COLO829 (cell line): ENCODE data around the gene LRRC8C.

Experiments
- DNase-seq: peaks from one replicate; pipeline ENCODE4 v3.0.0; 2012; ENCODE audit warnings: low spot score

Gene LRRC8C

DNA sequence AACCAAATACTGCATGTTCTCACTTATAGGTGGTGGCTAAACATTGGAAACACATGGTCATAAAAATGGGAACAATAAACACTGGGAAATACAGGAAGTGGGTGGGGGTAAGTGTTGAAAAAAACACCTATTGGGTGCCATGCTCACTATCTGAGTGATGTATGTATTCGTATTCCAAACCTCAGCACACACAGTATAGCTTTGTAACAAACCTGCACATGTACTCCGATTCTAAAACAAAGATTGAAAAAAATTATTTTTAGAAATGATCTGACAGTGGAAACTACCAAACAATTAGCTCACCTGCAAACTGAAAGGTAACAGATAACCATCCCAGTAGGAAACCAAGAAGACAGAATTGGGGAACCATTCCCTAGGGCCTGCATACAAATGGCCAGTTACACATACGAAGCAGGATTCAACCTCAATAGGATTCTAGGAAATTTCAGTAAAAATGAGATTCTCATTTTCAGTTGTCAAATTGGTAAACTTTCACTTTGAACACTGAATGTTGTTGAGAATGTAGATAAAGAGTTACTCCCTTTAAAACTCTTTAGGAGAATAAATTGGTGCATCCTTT, 99.8 kb downstream of the LRRC8C start:
- DNase-seq, result no peak

DNA sequence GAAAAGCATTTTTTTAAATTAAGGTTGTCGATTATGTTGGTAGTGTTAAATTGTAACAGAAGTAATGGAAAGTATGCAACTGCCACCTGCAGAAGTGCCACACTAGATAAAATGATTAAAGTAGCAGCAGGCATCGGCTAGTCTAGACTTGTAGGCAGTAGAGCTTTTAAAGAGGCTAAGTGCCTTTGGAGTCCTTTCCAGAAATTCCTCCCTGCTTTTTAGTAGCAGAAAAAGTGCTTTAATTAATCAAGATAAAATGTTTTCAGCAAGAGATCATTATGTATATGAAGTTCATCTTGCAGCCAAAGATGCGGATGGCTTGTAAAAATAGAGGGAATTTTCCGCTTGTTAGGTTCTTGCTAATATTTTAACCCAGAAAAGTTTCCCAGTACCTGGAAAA, 100.8 kb downstream of the LRRC8C start:
- DNase-seq, result no peak

DNA sequence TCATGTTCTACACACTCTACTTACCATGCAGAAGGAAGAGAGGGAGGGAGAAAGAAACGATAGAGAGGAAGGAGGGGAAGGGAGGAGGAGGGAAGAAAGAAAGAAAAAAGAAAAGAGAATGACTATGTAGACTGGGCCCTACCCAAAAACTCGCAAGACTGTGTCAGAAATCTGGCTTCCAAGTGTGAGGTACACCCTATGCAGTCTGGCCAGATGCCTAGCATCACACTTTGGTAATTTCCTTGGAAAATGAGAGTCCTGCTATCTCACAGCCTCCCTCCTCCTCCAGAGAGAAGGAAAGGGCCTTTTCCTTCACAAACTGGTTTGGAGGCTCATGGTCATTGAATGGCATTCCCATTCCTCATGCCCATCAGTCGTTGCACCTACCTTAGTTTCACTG, 101.5 kb downstream of the LRRC8C start:
- no peak for DNase-seq

DNA sequence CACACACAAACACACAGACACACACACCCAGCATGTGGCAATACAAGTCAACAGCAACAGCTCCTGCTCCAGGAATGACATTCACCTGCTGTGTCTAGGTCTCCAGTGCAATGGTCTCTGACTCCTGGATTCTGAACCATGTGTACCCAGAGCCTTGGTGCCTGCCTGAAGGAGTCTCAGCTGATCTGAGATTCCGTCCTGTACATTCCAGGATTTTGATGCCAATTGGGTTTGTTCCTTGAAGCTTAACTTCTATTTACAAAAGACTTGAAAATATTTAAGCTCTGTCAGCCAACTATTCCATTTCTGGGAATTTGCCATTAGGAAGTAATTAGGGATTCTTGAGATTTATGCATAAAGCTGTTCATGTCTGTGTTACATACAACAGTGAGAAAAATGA, 102.6 kb downstream of the LRRC8C start:
- DNase-seq, result no peak

- DNase-seq, result no peak
Observed at GRCh38 chr1:89736937-89737733, 104.2 kb downstream of the LRRC8C start.

DNA sequence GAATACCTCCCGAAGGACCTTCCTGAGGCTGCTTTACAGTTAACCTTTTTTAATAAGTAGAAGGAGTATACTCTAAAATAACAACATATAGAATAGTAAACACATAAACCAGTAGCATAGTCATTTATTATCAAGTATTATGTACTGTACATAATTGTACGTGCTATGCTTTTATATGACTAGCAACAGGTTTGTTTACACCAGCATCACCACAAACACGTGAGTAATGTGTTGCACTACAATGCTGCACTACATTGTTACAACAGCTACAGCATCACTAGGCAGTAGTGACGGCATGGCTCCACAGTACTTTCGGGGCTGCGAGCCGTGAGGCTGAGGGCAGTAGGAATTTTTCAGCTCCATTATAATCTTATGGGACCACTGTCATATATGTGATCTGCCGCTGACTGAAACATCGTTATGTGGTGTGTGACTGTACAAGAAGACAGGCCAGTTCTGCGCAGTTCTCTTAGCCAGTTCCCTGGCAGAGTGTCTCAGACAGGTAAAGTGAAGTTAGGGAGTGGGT, 105.1 kb downstream of the LRRC8C start:
- DNase-seq, result no peak

DNA sequence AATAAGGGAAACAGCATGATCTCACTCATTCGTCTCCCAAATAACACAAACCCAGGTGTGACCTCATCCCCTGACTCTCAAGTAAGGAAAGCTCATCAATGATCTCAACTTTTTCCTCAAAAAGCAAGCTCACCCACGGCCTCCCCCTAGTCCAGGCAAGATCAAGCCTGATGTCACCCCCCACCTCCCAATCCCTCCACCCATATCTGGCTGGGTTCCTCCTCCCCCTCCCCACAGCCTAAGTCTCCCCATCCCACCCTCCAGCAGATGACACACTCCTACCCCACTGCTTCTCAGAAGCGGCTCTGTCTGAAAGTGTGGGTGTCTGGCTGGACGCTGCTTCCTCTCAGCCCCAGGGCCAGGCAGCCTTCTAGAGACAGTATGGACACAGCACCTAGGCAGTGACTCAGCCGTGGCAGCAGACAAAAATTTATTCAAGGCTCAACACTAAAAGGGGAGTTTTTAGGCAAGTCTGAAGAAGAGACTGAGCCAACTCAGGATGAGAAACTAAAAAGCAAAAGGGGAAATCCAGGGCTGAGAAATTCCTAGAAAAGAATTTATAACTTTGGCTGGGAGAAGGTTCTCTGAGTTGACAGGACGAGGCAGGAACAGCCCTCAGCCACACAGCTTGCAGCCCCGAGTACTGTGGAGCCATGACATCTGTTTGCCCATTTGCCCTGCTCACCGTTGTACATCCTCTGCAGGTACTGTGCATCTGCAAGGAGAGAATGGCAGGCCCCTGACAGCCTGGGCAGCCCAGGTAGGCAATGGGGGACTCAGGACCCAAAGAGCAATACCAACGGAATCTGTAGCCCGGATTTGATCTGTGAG, 106.3 kb downstream of the LRRC8C start:
- peak; percentile 8 for DNase-seq

DNA sequence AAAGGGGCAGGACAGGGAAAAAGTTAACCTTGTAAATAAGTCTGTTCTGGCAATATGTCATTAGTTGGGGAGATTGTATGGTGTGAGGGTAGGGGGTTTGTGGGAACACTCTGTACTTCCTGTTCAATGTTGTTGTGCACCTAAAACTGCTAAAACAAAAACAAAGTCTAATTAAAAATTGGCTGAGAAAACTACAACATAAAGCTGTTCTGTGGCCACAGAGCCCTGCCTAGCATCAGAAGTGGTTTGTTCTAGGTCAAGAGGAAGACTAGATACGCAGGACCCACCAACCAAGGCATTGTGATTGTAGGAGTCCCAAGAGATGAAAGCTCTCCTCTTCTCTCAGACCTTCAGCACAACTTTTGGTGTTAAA, 106.9 kb downstream of the LRRC8C start:
- no peak for DNase-seq

DNA sequence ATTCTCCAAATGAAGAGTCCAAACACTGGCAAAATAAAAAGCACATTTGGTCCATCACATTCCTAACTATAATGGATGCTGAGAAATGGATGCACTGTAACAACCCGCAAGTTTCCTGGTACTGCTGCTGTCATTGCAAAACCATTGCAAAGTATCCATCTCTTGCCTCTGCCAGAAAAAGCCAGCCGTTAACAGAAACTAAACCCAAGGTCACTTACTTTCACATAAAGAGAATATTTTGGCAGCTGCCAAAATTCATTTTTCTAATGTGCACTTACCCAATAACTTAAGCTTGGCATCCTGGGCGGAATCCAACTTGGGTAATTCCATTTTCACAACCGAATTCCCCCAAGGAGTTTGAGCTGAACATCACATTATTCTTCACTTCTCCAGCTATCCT, 110.9 kb downstream of the LRRC8C start:
- DNase-seq, result no peak

GRCh38 chr1:89746424-89747149, 113.7 kb downstream of the LRRC8C start:
- DNase-seq, result no peak

DNA sequence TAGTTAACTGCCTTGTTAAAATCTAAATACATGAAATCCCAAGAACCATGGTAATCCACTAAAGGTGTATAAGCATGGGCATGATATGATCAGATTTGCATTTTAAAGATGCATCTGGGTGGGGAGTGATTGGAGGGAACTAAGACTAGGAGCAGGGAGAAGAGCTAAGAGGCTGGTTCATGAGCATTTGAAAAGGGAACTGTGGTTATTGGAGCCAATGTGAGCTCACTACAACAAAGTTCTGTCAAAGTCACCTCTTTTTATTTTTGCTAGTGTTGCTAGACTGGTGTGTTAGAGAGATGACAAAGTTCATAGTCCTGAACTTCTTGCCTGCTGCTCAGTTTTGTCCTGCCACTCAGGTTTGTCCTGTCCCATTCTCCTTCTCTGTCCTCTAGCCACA, 120.8 kb downstream of the LRRC8C start:
- no peak for DNase-seq

DNA sequence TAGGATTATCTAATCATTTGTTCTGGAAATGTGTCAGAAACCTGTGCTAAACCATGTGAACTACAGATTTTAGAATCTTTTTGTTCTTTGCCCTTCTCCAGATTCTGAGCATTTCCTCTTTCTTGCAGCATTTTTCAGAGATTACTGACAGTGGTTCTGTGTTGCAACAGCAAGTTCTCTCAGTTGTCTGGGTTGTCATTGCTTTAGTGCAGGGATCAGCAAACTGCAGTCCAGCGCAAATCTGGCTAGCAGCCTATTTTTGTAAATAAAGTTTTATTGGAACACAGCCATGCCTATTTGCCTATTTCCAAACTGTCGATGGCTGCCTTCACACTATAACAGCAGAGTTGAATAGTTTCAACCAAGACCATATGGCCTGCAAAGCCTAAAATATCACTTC, 121.6 kb downstream of the LRRC8C start:
- DNase-seq, result no peak

DNA sequence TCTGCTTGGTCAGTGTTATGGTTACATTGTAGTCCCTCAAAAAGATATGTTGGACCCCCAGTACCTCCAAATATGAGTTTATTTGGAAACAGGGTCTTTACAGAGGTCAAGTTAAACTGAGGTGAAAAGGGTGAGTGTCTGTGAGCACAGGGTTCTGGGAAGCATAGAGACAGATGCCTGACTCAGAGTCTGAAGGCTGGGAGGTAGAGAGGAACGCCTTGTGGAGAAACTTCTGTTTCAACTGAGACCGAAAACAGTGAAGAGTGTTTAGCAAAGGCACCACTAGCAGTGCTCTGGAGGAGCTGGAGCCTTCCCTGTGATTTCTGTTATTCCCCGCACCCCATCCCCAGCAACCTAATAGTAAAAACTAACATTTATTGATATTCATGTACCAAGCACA, 122.7 kb downstream of the LRRC8C start:
- no peak for DNase-seq

DNA sequence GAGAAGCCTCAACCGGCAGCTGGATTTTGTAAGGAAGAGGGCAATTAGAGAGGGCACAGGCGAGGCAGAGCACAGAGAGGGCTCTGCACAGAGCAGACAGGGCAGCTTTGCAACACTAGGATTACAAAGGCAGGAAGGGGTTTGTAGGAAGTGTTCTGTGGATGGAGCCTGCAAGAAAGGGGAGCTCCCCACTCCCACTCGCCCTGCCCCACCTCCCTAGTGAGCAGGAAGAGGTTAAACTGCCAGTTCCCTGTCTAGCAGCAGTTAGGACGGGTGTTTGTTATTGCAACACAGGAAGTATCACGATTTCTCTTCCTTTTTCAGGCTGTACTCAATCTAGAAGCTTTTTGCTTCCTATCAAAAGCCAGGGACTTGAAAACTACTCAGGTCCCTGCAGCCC, 124.6 kb downstream of the LRRC8C start:
- DNase-seq, result no peak

- DNase-seq, result no peak
Observed at GRCh38 chr1:89758156-89758555, 125.2 kb downstream of the LRRC8C start.

- no peak for DNase-seq
Observed at GRCh38 chr1:89759036-89759435, 126.1 kb downstream of the LRRC8C start.

GRCh38 chr1:89760496-89760895, 127.6 kb downstream of the LRRC8C start:
- DNase-seq, result no peak

GRCh38 chr1:89761338-89761737, 128.4 kb downstream of the LRRC8C start:
- DNase-seq, result no peak

GRCh38 chr1:89761901-89762300, 129.0 kb downstream of the LRRC8C start:
- DNase-seq, result no peak

- DNase-seq, result no peak
Observed at GRCh38 chr1:89762386-89762778, 129.5 kb downstream of the LRRC8C start.

DNA sequence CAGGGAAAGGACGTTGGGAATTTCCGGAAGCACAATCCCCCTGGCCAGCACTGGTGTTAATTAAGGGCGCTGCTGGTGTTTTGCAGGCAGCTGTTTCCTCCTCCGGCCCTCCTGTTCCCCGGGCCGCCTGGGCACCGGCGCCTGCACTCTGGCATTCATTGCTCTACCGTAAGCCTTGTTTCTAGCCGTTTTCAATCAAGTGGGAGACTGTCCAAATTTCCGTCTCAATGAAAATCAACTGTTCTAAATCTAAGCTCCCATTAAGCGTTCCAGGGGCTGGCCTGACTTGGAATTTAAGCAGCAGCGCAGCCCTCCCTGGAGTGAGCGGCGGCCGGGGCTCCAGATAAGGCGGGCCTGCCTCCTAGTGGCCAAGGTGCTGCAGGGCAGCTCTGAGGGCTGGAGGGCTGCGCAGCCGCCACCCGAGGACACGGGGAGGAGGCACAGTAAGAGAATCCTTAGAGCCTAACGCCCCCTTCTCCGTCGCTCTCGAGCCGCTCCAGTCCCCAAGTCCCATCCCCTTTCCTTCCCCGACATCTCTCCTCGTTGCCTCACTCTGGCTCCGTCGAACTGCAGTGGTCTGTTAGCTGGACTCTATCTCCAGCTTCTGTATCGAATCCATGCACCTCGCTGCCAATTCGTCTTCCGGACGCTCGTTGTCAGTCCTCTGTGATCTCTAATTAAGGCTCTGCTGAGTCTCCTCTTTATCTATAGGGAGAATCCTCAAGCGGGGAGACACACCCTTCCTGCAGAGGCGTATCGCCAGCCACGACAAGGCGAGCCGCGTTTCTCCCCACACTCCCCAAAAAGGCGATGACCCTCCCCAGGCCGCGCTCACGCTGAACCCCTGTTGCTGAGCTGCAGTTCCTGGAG, 130.1 kb downstream of the LRRC8C start:
- DNase-seq, result peak; percentile 56
